Neural cell (in vitro differentiated cells): ENCODE results near the gene CSMD2. TPM values are rescaled to one million over a fixed set of nuclear protein-coding genes. Genes with fewer than 3 reads are reported as not detected.

Experiments
- H2AFZ ChIP-seq: fragments of 200-600, 300-800 bp; sonication (generic), shearing (Covaris generic); 2 replicates; pipeline ENCODE4 v1.6.0; 2014; ENCODE audit warnings: low read depth, mild to moderate bottlenecking, antibody characterized with exemption, low read length, moderate library complexity
- H3F3A ChIP-seq: fragments of 200-600 bp; shearing (Covaris generic); 2 replicates; pipeline ENCODE4 v1.6.1; 2016; ENCODE audit warnings: mild to moderate bottlenecking, moderate library complexity, mixed read lengths, antibody characterized with exemption, low read length; ENCODE audit not compliant: insufficient read depth, poor library complexity, severe bottlenecking
- H3K27ac ChIP-seq: fragments of 200-600, 300-800 bp; sonication (generic), shearing (Covaris generic); 2 replicates; pipeline ENCODE4 v1.5.1; 2014; ENCODE audit warnings: mild to moderate bottlenecking, low read length, moderate library complexity
- H3K27me3 ChIP-seq: fragments of 300-800, 200-600 bp; sonication (generic), shearing (Covaris generic); 2 replicates; pipeline ENCODE4 v1.6.0; 2014; ENCODE audit warnings: mild to moderate bottlenecking, low read depth, low read length, moderate library complexity; ENCODE audit not compliant: insufficient read depth
- H3K36me3 ChIP-seq: fragments of 300-800, 200-600 bp; sonication (generic), shearing (Covaris generic); 2 replicates; pipeline ENCODE4 v1.5.1; 2014; ENCODE audit warnings: mild to moderate bottlenecking, antibody characterized with exemption, low read length, moderate library complexity; ENCODE audit not compliant: insufficient read depth
- H3K4me2 ChIP-seq: fragments of 300-800, 200-600 bp; sonication (generic), shearing (Covaris generic); 2 replicates; pipeline ENCODE4 v1.6.0; 2014; ENCODE audit warnings: mild to moderate bottlenecking, low read length
- H3K4me3 ChIP-seq: fragments of 300-800, 200-600 bp; sonication (generic), shearing (Covaris generic); 2 replicates; pipeline ENCODE4 v1.5.1; 2014; ENCODE audit warnings: mild to moderate bottlenecking, low read length, moderate library complexity
- H3K79me2 ChIP-seq: fragments of 200-600 bp; shearing (Covaris generic); replicated peaks from 2 replicates; pipeline ENCODE4 v1.6.0; 2014; ENCODE audit warnings: mild to moderate bottlenecking, low read length, moderate library complexity; ENCODE audit not compliant: insufficient read depth
- H3K9ac ChIP-seq: fragments of 300-800, 200-600 bp; sonication (generic), shearing (Covaris generic); 2 replicates; pipeline ENCODE4 v1.6.1; 2016; ENCODE audit warnings: mild to moderate bottlenecking, low read length, mixed read lengths
- H3K9me2 ChIP-seq: fragments of 200-600 bp; shearing (Covaris generic); 2 replicates; pipeline ENCODE4 v1.6.1; 2016; ENCODE audit warnings: mild to moderate bottlenecking, low read length, mixed read lengths; ENCODE audit not compliant: insufficient read depth
- H3K9me3 ChIP-seq: fragments of 200-600, 300-800 bp; sonication (generic), shearing (Covaris generic); 2 replicates; pipeline ENCODE4 v1.6.1; 2016; ENCODE audit warnings: mild to moderate bottlenecking, mixed run types, low read length, moderate library complexity, mixed read lengths
- H4K20me1 ChIP-seq: fragments of 200-600 bp; shearing (Covaris generic); 2 replicates; pipeline ENCODE4 v1.6.1; 2016; ENCODE audit warnings: mild to moderate bottlenecking, mixed run types; ENCODE audit not compliant: insufficient read depth
- EP300 ChIP-seq: fragments of 450-650 bp; conservative IDR thresholded peaks from 2 replicates; pipeline ENCODE4 v1.6.1; 2014; ENCODE audit warnings: antibody characterized with exemption, mild to moderate bottlenecking, moderate library complexity; ENCODE audit not compliant: poor library complexity, severe bottlenecking
- EZH2 ChIP-seq: fragments of 200-600, 300-800 bp; shearing (Covaris generic), sonication (generic); IDR thresholded peaks from 2 replicates; pipeline ENCODE4 v1.6.1; 2014; ENCODE audit warnings: antibody characterized with exemption, low read length, borderline replicate concordance, mild to moderate bottlenecking; ENCODE audit not compliant: insufficient read depth, poor library complexity, severe bottlenecking
- MXI1 ChIP-seq: fragments of 450-650 bp; conservative IDR thresholded peaks from 2 replicates; pipeline ENCODE4 v1.6.1; 2014; ENCODE audit warnings: antibody characterized with exemption, mild to moderate bottlenecking; ENCODE audit not compliant: poor library complexity, severe bottlenecking
- POLR2AphosphoS5 ChIP-seq: IDR thresholded peaks from 2 replicates; pipeline ENCODE4 v1.6.1; 2012
- RAD21 ChIP-seq: fragments of 450-650 bp; conservative IDR thresholded peaks from 2 replicates; pipeline ENCODE4 v1.6.1; 2014; ENCODE audit warnings: antibody characterized with exemption, mild to moderate bottlenecking, moderate library complexity
- SMC3 ChIP-seq: fragments of 450-650 bp; conservative IDR thresholded peaks from 2 replicates; pipeline ENCODE4 v1.6.1; 2014; ENCODE audit warnings: antibody characterized with exemption, mild to moderate bottlenecking, moderate library complexity; ENCODE audit not compliant: poor library complexity
- TAF1 ChIP-seq: IDR thresholded peaks from 2 replicates; pipeline ENCODE4 v1.6.1; 2012; ENCODE audit warnings: low read depth
- polyA plus RNA-seq: library from polyadenylated mRNA; depleted of rRNA; stranded (reverse); fragments of >200 nt; gene quantifications from 2 replicates; pipeline ENCODE4 v1.2.3, GENCODE V29; 2014
- TF ChIP-seq, protein P1 (sequence below): IDR thresholded peaks from 2 replicates; pipeline ENCODE4 v1.6.1; 2012; ENCODE audit warnings: borderline replicate concordance
- TF ChIP-seq, protein P2 (sequence below): fragments of 450-650 bp; IDR thresholded peaks from 2 replicates; pipeline ENCODE4 v1.5.1; 2014; ENCODE audit warnings: antibody characterized with exemption, mild to moderate bottlenecking, moderate library complexity; ENCODE audit not compliant: poor library complexity, severe bottlenecking

CSMD2 gene
- polyA plus RNA-seq, 1 donor from 2014 or later = 9.6 TPM

DNA sequence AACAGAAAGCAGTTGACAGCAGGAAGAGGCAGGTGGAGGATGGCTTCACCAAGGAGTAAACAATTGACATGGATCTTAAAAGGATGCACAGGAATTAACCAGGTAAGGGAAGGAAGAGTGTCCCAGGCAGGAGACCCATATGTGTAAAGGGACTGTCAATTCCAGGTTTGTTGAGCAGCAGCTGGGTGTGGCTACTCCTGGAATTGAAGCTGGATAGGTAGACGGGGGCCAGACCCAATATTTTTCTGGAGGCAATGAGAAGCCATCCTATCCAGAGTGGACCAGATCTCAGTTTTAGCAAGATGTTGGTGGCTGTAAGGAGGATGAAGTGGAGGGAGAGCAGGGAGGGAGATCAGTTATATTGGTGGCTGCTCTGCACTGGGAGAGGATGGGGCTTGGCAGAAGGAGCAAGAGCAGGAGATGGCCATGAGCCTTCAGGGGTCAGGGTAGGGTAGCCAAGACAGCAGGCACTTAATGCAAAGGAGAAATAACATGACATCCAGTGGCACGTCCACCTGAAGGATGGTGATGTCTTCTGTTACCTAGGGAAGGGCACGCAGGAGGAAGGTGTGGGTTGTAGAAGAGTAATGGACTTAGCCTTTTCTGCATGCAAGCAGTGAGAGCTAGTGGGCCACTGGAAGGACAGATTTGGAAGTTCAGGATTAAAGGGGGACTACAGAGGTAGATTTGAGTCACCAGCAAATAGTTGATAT is 447.9 kb downstream of the CSMD2 start:
- Histone ChIP-seq H3K36me3 (peaks cover 3% of the 10 kb centered on the region), H3K9me3 (no peaks in the 10 kb centered on the region)

DNA sequence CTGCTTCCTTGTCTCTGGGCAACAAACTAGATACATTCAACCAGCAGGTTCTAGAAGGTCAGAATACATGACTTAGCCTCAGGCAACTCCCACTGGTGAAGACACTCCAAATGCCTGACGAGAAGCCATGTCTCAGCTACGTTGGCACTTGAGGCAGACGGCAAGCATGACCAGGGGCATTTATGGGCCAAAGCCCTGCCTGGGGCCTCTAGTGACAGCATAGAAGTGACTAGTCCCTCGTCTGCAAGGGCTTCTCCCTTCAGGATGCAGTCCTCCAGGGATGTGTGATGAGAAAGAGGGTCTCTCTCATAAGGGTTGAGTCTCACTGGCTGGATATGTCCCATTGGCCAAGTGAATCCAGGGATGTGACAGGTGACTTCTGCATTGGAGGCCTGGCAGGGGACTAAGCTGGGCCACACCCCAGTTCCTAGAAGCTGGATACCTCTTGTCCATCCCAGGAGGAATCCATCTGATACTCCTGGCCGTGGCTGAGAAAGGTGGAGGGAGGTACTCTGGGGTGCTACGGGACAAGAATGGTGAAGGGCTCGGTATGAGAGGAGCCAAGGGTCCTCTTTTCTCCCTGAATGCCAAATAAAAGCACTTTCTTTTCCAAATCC is 449.7 kb downstream of the CSMD2 start:
- peaks cover 3% of the 10 kb centered on the region for H3K36me3 ChIP-seq
- TF ChIP-seq, protein P1, sequence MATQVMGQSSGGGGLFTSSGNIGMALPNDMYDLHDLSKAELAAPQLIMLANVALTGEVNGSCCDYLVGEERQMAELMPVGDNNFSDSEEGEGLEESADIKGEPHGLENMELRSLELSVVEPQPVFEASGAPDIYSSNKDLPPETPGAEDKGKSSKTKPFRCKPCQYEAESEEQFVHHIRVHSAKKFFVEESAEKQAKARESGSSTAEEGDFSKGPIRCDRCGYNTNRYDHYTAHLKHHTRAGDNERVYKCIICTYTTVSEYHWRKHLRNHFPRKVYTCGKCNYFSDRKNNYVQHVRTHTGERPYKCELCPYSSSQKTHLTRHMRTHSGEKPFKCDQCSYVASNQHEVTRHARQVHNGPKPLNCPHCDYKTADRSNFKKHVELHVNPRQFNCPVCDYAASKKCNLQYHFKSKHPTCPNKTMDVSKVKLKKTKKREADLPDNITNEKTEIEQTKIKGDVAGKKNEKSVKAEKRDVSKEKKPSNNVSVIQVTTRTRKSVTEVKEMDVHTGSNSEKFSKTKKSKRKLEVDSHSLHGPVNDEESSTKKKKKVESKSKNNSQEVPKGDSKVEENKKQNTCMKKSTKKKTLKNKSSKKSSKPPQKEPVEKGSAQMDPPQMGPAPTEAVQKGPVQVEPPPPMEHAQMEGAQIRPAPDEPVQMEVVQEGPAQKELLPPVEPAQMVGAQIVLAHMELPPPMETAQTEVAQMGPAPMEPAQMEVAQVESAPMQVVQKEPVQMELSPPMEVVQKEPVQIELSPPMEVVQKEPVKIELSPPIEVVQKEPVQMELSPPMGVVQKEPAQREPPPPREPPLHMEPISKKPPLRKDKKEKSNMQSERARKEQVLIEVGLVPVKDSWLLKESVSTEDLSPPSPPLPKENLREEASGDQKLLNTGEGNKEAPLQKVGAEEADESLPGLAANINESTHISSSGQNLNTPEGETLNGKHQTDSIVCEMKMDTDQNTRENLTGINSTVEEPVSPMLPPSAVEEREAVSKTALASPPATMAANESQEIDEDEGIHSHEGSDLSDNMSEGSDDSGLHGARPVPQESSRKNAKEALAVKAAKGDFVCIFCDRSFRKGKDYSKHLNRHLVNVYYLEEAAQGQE = no peak
- no peak for TF ChIP-seq SMC3
- TF ChIP-seq, protein P2, sequence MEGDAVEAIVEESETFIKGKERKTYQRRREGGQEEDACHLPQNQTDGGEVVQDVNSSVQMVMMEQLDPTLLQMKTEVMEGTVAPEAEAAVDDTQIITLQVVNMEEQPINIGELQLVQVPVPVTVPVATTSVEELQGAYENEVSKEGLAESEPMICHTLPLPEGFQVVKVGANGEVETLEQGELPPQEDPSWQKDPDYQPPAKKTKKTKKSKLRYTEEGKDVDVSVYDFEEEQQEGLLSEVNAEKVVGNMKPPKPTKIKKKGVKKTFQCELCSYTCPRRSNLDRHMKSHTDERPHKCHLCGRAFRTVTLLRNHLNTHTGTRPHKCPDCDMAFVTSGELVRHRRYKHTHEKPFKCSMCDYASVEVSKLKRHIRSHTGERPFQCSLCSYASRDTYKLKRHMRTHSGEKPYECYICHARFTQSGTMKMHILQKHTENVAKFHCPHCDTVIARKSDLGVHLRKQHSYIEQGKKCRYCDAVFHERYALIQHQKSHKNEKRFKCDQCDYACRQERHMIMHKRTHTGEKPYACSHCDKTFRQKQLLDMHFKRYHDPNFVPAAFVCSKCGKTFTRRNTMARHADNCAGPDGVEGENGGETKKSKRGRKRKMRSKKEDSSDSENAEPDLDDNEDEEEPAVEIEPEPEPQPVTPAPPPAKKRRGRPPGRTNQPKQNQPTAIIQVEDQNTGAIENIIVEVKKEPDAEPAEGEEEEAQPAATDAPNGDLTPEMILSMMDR = no peak
- no peak for TF ChIP-seq MXI1
- TF ChIP-seq TAF1 = no peak
- no peak for TF ChIP-seq EP300
- TF ChIP-seq RAD21 = no peak
- no peak for TF ChIP-seq POLR2AphosphoS5
- TF ChIP-seq EZH2 = no peak
- H3K9ac ChIP-seq = no peak overlapping the region
- no peak overlapping the region for H2AFZ ChIP-seq
- H3K9me3 ChIP-seq = no peaks in the 10 kb centered on the region
- no peaks in the 10 kb centered on the region for H3F3A ChIP-seq
- no peaks in the 10 kb centered on the region for H3K27me3 ChIP-seq
- no peaks in the 10 kb centered on the region for H3K9me2 ChIP-seq
- H4K20me1 ChIP-seq = no peaks in the 10 kb centered on the region
- no peaks in the 10 kb centered on the region for H3K79me2 ChIP-seq
- H3K4me3 ChIP-seq = no peak overlapping the region
- no peak overlapping the region for H3K27ac ChIP-seq
- H3K4me2 ChIP-seq = no peak overlapping the region

More for the DNA sequence above, 447.9 kb downstream of the CSMD2 start:
- Histone ChIP-seq H3K9ac (no peak overlapping the region), H3F3A (no peaks in the 10 kb centered on the region), H3K79me2 (no peaks in the 10 kb centered on the region), H3K27ac (no peak overlapping the region), H3K4me3 (no peak overlapping the region), H2AFZ (no peak overlapping the region), H3K4me2 (no peak overlapping the region), H4K20me1 (no peaks in the 10 kb centered on the region), H3K9me2 (no peaks in the 10 kb centered on the region), H3K27me3 (no peaks in the 10 kb centered on the region)
- TF ChIP-seq SMC3 (no peak), MXI1 (no peak), TAF1 (no peak), POLR2AphosphoS5 (no peak), EZH2 (no peak), EP300 (no peak), RAD21 (no peak)
- TF ChIP-seq, protein P2 = no peak
- TF ChIP-seq, protein P1 = no peak
